ENCODE results near the gene MORN1.

The MORN1 gene

GRCh38 chr1:2287649-2288048, 103.7 kb downstream of the MORN1 start:
- no peak for TF ChIP-seq CTCF (IDR thresholded peaks at IDR 0.05; ENCODE audit: insufficient read depth, low read depth, low read length, missing control alignments)
- H3K4me3 ChIP-seq (ENCODE audit: low read depth, low read length): no peak overlapping the region
- no peak for DNase-seq (ENCODE audit: low read depth)

- H3K4me3 ChIP-seq (ENCODE audit: low read depth, low read length): no peak overlapping the region
- no peak for TF ChIP-seq CTCF (IDR thresholded peaks at IDR 0.05; ENCODE audit: insufficient read depth, low read depth, low read length, missing control alignments)
- DNase-seq (ENCODE audit: low read depth): no peak
Measured at GRCh38 chr1:2286923-2287322, 104.4 kb downstream of the MORN1 start.

GRCh38 chr1:2284932-2285331, 106.4 kb downstream of the MORN1 start:
- no peak overlapping the region for H3K4me3 ChIP-seq (ENCODE audit: low read depth, low read length)
- DNase-seq (ENCODE audit: low read depth): no peak
- no peak for TF ChIP-seq CTCF (IDR thresholded peaks at IDR 0.05; ENCODE audit: insufficient read depth, low read depth, low read length, missing control alignments)

GRCh38 chr1:2283991-2284895, 107.1 kb downstream of the MORN1 start:
- H3K4me3 ChIP-seq (ENCODE audit: low read depth, low read length): no peak overlapping the region
- TF ChIP-seq CTCF (IDR thresholded peaks at IDR 0.05; ENCODE audit: insufficient read depth, low read depth, low read length, missing control alignments): no peak
- no peak for DNase-seq (ENCODE audit: low read depth)

GRCh38 chr1:2283371-2283990, 107.9 kb downstream of the MORN1 start:
- TF ChIP-seq CTCF (IDR thresholded peaks at IDR 0.05; ENCODE audit: insufficient read depth, low read depth, low read length, missing control alignments): no peak
- DNase-seq (ENCODE audit: low read depth): no peak
- H3K4me3 ChIP-seq (ENCODE audit: low read depth, low read length): no peak overlapping the region

GRCh38 chr1:2282556-2283270, 108.6 kb downstream of the MORN1 start:
- no peak for DNase-seq (ENCODE audit: low read depth)
- TF ChIP-seq CTCF (IDR thresholded peaks at IDR 0.05; ENCODE audit: insufficient read depth, low read depth, low read length, missing control alignments): no peak
- H3K4me3 ChIP-seq (ENCODE audit: low read depth, low read length): no peak overlapping the region
